ENCODE results near the gene ADGRE1. TPM values are rescaled to one million over a fixed set of nuclear protein-coding genes. Genes with fewer than 3 reads are reported as not detected.

ADGRE1 gene
- polyA plus RNA-seq, 1 donor (not counting 4 experiments of a cell fraction or from before 2014, with no cell fraction given): not detected

- Histone ChIP-seq H2AFZ (ENCODE audit: control insufficient read depth, low read length) (no peak overlapping the region), H4K20me1 (ENCODE audit: control insufficient read depth, extremely low read depth, insufficient read depth, low read length) (no peaks in the 10 kb centered on the region), H3K9me1 (ENCODE audit: control insufficient read depth, extremely low read depth, insufficient read depth, low read length) (no peaks in the 10 kb centered on the region), H3K27me3 (ENCODE audit: control insufficient read depth, extremely low read depth, insufficient read depth, low read length) (no peaks in the 10 kb centered on the region), H3K9me3 (ENCODE audit: control insufficient read depth, low read depth, low read length) (peaks cover 4% of the 10 kb centered on the region), H3K79me2 (ENCODE audit: control insufficient read depth, insufficient read depth, low read length) (no peaks in the 10 kb centered on the region), H3K9ac (ENCODE audit: control insufficient read depth, extremely low read depth, insufficient read depth, low read length) (no peak overlapping the region), H3K4me2 (ENCODE audit: control insufficient read depth, extremely low read depth, insufficient read depth, low read depth, low read length) (no peak overlapping the region), H3K4me3 (ENCODE audit: control insufficient read depth in 2 of 3, extremely low read depth in 1 of 3, insufficient read depth in 2 of 3, low read depth in 1 of 3, low read length in 3 of 3) (no peak overlapping the region), H3K36me3 (ENCODE audit: control insufficient read depth in 2 of 2, extremely low read depth in 1 of 2, insufficient read depth in 2 of 2, low read length in 2 of 2) (no peaks in the 10 kb centered on the region), H3K4me1 (ENCODE audit: control insufficient read depth, extremely low read depth, insufficient read depth, low read length) (no peaks in the 10 kb centered on the region), H3K27ac (ENCODE audit: control insufficient read depth, insufficient read depth, low read length) (no peak overlapping the region)
- TF ChIP-seq CTCF (optimal IDR thresholded peaks at IDR 0.05 in 1 of 3, IDR thresholded peaks at IDR 0.05 in 1 of 3, conservative IDR thresholded peaks at IDR 0.05 in 1 of 3; ENCODE audit: extremely low read depth in 1 of 3, insufficient read depth in 2 of 3, low read length in 3 of 3): no peak
- TF ChIP-seq EZH2 (IDR thresholded peaks at IDR 0.05; ENCODE audit: low read length): no peak
- no peak for FAIRE-seq
- no peak for DNase-seq (ENCODE audit: low read depth, low spot score)
- dilution Hi-C loops (cut with MboI; ENCODE audit: extremely low pct_ligation_motif_present, low sequenced_read_pairs): no loop called here
Measured at GRCh38 chr19:6983448-6983847, 96.1 kb downstream of the ADGRE1 start.

DNA sequence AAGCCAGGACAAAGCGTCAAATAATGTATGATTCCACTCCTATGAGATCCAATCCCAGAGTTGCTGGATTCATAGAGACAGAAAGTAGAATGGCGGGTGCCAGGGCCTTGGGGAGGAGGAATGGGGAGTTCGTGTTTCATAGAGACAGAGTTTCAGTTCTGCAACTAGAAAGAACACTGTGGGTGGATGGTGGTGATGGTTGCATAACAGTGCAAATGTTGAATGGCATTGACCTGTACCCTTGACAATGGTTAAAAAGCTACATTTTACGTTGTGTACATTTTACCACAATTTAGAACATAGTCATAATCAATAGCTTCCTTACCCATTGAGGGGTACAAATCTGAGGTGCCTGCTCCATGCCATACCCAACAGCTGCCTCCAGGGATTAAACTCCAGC is 100.5 kb downstream of the ADGRE1 start:
- TF ChIP-seq EZH2 (IDR thresholded peaks at IDR 0.05; ENCODE audit: low read length) (no peak), CTCF (optimal IDR thresholded peaks at IDR 0.05 in 1 of 3, IDR thresholded peaks at IDR 0.05 in 1 of 3, conservative IDR thresholded peaks at IDR 0.05 in 1 of 3; ENCODE audit: extremely low read depth in 1 of 3, insufficient read depth in 2 of 3, low read length in 3 of 3) (no peak)
- Histone ChIP-seq H3K9me3 (ENCODE audit: control insufficient read depth, low read depth, low read length) (peaks cover 4% of the 10 kb centered on the region), H3K27me3 (ENCODE audit: control insufficient read depth, extremely low read depth, insufficient read depth, low read length) (no peaks in the 10 kb centered on the region)

More for the DNA sequence above, 100.5 kb downstream of the ADGRE1 start:
- Histone ChIP-seq H3K79me2 (ENCODE audit: control insufficient read depth, insufficient read depth, low read length) (no peaks in the 10 kb centered on the region), H3K4me3 (ENCODE audit: control insufficient read depth in 2 of 3, extremely low read depth in 1 of 3, insufficient read depth in 2 of 3, low read depth in 1 of 3, low read length in 3 of 3) (no peak overlapping the region), H2AFZ (ENCODE audit: control insufficient read depth, low read length) (no peak overlapping the region), H3K4me2 (ENCODE audit: control insufficient read depth, extremely low read depth, insufficient read depth, low read depth, low read length) (no peak overlapping the region), H3K36me3 (ENCODE audit: control insufficient read depth in 2 of 2, extremely low read depth in 1 of 2, insufficient read depth in 2 of 2, low read length in 2 of 2) (no peaks in the 10 kb centered on the region), H3K4me1 (ENCODE audit: control insufficient read depth, extremely low read depth, insufficient read depth, low read length) (no peaks in the 10 kb centered on the region), H4K20me1 (ENCODE audit: control insufficient read depth, extremely low read depth, insufficient read depth, low read length) (no peaks in the 10 kb centered on the region), H3K9me1 (ENCODE audit: control insufficient read depth, extremely low read depth, insufficient read depth, low read length) (no peaks in the 10 kb centered on the region), H3K27ac (ENCODE audit: control insufficient read depth, insufficient read depth, low read length) (no peak overlapping the region), H3K9ac (ENCODE audit: control insufficient read depth, extremely low read depth, insufficient read depth, low read length) (no peak overlapping the region)
- FAIRE-seq: no peak
- dilution Hi-C loops (cut with MboI; ENCODE audit: extremely low pct_ligation_motif_present, low sequenced_read_pairs): no loop called here
- no peak for DNase-seq (ENCODE audit: low read depth, low spot score)

Data from keratinocyte (primary cell).